ENCODE measurements around the gene VPS13D. TPM values are rescaled to one million over a fixed set of nuclear protein-coding genes. Genes with fewer than 3 reads are reported as not detected.
A peak's percentile ranks its signal among the peaks of the same experiment; 100 is the strongest.
"Not testable (repeated sequence)": the region's sequence is repeated elsewhere in the genome, so short reads cannot be mapped to it uniquely, and the experiment has no call there.

VPS13D gene
- total RNA-seq, 2 donors from 2014 or later = 48.1 to 65.2 TPM

DNA sequence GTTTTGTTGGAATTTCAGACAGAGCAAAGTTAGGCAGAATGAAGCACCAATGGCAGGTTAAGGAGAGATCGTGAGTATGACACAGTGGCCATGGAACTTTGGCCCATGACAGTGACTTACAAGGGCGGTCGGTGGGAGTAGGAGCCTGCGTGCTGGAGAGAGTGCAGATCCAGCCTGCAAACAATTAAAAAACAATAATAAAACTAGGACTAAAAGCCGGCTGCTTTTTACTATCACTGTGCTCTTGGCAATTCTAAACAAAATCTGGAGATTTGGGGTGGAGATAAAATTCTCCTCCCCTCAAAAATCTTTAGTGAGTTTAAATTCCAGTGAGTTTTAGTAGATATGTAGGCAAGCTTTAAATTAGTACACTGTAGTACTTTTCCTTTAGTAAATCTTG, 291.3 kb downstream of the VPS13D start:
- DNase-seq (ENCODE audit: low spot score) = no peak

DNA sequence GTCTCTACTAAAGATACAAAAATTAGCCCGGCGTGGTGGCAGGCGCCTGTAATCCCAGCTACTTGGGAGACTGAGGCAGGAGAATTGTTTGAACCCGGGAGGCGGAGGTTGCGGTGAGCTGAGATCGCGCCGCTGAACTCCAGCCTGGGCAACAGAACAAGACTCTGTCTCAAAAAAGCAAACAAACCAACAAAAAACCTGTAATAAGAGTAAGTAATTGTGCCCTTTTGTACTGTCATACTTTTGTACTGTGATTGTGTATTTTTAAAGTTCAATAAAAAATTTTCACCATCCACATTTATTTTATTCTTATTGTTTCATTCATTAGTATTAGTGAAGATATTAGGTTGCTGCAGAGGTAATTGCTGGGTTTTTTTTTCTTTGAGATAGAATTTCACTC, 292.9 kb downstream of the VPS13D start:
- not testable (repeated sequence) for H3K9me3 ChIP-seq; H3K4me3 ChIP-seq; DNase-seq (ENCODE audit: low spot score); H3K36me3 ChIP-seq; H3K27ac ChIP-seq; H3K27me3 ChIP-seq
- H3K4me1 ChIP-seq = peaks cover 0 to 15% of the 10 kb centered on the region in 2 donors

More for the DNA sequence above, 291.3 kb downstream of the VPS13D start:
- Histone ChIP-seq H3K27ac (no peak overlapping the region), H3K4me3 (no peak overlapping the region), H3K36me3 (no peaks in the 10 kb centered on the region), H3K27me3 (no peaks in the 10 kb centered on the region), H3K4me1 (peaks cover 0 to 15% of the 10 kb centered on the region in 2 donors), H3K9me3 (no peaks in the 10 kb centered on the region)
- TF ChIP-seq, protein P1, sequence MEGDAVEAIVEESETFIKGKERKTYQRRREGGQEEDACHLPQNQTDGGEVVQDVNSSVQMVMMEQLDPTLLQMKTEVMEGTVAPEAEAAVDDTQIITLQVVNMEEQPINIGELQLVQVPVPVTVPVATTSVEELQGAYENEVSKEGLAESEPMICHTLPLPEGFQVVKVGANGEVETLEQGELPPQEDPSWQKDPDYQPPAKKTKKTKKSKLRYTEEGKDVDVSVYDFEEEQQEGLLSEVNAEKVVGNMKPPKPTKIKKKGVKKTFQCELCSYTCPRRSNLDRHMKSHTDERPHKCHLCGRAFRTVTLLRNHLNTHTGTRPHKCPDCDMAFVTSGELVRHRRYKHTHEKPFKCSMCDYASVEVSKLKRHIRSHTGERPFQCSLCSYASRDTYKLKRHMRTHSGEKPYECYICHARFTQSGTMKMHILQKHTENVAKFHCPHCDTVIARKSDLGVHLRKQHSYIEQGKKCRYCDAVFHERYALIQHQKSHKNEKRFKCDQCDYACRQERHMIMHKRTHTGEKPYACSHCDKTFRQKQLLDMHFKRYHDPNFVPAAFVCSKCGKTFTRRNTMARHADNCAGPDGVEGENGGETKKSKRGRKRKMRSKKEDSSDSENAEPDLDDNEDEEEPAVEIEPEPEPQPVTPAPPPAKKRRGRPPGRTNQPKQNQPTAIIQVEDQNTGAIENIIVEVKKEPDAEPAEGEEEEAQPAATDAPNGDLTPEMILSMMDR (IDR thresholded peaks at IDR 0.05) = no peak

DNA sequence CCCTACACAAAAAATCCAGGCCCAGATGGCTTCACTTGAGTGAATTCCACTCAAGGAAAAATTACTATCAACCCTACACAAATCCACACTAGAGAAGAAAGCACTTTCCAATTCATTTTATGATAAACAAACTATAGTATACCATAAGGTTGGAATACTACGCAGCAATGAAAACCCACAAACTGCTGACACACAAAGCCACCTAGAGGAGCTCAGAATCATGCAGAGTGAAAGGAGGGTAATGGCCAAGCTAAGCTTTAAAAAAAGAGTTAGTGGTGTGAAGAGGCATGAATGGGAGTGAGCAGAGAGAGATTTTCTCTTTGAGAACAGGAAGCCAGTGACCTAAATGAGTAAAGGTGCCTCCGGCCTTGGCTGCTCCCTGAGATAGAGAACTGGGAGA, 294.4 kb downstream of the VPS13D start:
- Histone ChIP-seq H3K4me1 (peaks cover 0 to 10% of the 10 kb centered on the region in 2 donors), H3K4me3 (no peak overlapping the region), H3K27ac (no peak overlapping the region), H3K27me3 (no peaks in the 10 kb centered on the region), H3K9me3 (no peaks in the 10 kb centered on the region), H3K36me3 (no peaks in the 10 kb centered on the region)
- TF ChIP-seq, protein P1 (IDR thresholded peaks at IDR 0.05) = no peak
- no peak for DNase-seq (ENCODE audit: low spot score)

DNA sequence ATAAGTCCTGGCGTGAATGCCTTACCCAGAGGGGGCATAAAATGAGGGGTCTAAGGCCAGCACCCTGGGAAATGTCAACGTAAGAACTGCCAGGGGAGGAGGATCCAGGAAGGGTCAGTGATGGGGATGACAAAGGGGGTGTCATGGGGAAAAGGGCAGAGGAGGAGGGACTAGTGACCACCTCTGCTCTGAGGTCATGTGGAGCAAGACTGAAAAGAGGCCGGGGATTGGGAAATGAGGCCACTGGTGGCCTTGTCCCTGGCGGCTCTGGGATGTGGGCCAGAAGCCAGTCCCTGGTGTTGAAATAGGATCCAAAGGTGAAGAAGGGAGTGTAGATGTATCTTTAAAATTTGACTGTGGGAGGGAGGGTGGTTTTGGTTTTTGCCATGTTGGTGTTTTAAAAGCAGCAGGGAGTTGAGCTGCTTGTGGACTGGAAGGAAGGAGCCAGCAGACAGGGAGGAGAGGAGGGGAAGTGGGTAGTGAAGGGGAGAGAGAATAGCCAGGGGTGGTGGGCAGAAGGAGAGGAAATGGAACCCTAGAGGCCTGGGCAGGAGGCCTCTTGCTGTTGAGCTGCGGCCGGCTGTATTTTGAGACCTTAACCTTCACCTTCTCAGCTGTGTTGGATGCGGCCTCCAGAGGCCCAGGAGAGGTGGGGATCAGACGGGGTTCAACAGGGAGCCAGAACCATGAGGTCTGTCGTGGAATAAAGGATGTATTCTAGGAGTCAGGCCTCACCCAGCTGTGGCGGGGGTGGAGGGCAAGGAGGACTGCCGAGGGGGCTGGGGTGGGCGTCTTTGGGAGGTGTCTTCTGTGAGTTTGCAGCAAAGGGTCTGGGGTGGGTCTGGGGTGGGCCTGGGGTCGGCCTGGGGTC, 295.7 kb downstream of the VPS13D start:
- Histone ChIP-seq H3K36me3 (no peaks in the 10 kb centered on the region), H3K4me3 (no peak overlapping the region), H3K9me3 (no peaks in the 10 kb centered on the region), H3K27me3 (no peaks in the 10 kb centered on the region), H3K4me1 (peaks cover 0 to 6% of the 10 kb centered on the region in 2 donors), H3K27ac (no peak overlapping the region)
- TF ChIP-seq, protein P1 (IDR thresholded peaks at IDR 0.05) = no peak
- peak; percentile 87 for DNase-seq (ENCODE audit: low spot score)

DNA sequence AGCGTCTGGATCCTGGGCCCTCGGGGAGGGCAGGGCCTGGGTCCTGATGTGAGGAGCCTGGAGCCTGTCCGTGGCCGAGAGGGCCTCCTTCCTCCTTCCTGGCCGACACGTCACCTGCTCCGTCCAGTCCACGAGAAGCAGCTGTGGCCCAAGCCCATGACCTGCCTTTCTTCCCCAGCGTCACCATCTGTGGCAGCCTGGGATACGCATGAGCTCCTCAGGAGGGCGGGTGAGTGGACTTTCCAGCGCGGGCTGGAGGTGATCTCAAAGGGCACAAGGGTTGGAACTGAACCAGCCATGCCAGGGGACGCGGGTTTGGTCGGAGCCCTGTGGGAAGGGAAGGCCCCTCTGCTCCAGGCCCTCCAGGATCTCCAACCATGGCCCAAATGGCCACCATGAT, 297.7 kb downstream of the VPS13D start:
- DNase-seq (ENCODE audit: low spot score) = no peak
- Histone ChIP-seq H3K9me3 (no peaks in the 10 kb centered on the region), H3K4me3 (no peak overlapping the region), H3K4me1 (peaks cover 0 to 6% of the 10 kb centered on the region in 2 donors), H3K27me3 (no peaks in the 10 kb centered on the region), H3K27ac (no peak overlapping the region), H3K36me3 (no peaks in the 10 kb centered on the region)
- TF ChIP-seq, protein P1 (IDR thresholded peaks at IDR 0.05) = no peak

DNA sequence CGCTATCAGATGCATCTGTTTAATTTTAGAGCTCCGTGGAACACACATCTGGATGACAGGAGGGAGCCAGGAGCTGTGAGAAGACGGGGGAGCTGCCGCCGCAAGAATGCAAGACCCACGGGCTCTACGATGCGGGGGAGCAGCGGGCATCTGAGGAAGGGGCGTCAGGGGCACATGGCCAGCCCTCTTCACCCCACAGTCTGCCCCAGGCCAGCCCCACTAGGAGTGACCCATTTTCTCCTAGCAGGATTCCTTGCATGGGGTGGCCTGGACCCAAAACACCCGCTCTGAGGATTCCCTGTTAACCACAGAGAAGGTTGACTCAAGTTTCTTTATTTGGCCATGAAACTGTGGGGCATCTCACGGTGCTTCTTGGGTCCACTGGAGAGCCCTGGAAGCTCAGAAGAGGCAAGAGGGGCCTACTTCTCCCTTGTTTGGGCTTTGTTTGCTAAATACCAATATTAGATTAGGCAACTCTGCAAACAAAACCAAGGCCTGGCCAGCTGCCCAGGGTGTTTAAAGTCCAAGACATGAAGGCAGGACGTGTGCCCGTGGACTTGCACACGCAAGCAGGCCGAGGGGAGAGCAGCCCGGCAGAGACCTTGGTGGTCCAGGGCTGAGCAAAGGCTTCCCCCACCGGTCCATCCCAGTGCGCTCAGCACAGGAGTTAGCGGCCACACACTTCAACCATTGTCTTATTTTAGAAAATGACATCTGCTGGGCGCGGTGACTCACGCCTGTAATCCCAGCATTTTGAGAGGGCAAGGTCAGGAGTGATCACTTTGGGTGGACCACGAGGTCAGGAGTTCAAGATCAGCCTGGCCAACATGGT, 298.4 kb downstream of the VPS13D start:
- peak; percentile 87 for DNase-seq (ENCODE audit: low spot score)
- Histone ChIP-seq H3K27ac (no peak overlapping the region), H3K9me3 (no peaks in the 10 kb centered on the region), H3K27me3 (no peaks in the 10 kb centered on the region), H3K4me3 (no peak overlapping the region), H3K4me1 (peaks cover 0 to 6% of the 10 kb centered on the region in 2 donors), H3K36me3 (no peaks in the 10 kb centered on the region)
- TF ChIP-seq, protein P1 (IDR thresholded peaks at IDR 0.05) = no peak

Measured in right atrium auricular region (tissue), 2 donors.